Fibroblast of skin of right biceps (primary cell): Measurements from ENCODE around the gene OR51G1.
A peak's percentile ranks its signal among the peaks of the same experiment; 100 is the strongest.
"Not testable (repeated sequence)": the region's sequence is repeated elsewhere in the genome, so short reads cannot be mapped to it uniquely, and the experiment has no call there.

Experiments used
- DNase-seq: peaks from one replicate; pipeline ENCODE4 v3.0.0-alpha.2; 2013

The OR51G1 gene, protein sequence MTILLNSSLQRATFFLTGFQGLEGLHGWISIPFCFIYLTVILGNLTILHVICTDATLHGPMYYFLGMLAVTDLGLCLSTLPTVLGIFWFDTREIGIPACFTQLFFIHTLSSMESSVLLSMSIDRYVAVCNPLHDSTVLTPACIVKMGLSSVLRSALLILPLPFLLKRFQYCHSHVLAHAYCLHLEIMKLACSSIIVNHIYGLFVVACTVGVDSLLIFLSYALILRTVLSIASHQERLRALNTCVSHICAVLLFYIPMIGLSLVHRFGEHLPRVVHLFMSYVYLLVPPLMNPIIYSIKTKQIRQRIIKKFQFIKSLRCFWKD

DNA sequence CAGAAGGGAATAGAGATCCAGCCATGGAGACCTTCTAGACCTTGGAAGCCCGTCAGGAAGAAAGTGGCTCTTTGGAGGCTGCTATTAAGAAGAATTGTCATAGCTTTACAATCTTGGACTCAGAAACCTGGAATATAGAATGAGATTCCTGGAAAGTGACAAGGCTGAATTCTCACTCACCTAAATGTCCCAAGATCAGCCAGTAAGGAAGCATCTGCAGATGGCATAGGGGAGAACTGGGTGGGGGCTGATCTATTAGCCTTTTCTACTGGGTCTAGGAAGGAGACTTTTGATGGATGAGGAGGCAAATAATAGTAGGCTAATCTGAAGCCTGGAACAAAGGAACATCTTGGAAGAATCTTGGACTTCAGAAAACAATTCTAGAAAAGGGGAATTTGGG, at the start of gene OR51G1:
Gene OR51G1, minus strand, starts transcription at position 101 of the 400 bp plus-strand sequence. Its CDS starts 0 bp downstream, at position 101.
- DNase-seq: no peak

DNA sequence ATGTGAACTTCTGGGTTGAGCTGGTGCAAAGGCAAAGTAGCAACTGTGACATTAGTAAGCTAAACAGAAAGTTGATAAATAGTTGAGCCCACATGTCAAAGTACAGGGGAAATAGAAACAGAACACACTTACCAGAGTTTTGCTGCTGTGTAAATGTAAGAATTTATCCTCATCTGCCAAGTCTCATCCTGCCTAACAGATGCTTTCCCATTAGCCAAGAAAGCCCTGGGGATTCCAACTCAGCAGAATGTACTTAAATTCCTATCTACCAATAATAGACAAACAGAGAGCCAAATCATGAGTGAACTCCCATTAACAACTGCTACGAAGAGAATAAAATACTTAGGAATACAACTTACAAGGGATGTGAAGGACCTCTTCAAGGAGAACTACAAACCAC, 38.7 kb upstream of the OR51G1 start:
- no peak for DNase-seq

DNA sequence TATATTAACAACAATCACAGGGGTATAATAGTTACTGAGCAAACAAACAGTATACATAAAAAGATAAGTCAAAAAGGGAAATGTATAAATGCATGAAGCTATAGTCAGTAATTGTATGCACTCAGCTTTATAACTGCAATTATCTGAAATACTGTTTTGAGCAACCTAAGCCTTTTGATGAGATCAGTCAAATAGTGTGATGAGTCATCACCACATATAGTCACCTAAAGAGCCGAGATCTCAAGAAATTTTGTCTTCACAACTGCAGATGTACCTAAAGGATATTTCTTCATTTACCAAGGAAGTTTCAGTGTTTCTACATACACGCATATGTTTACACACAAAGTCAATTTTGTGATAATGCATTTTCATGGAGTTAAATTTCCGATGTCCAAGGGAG, 36.7 kb upstream of the OR51G1 start:
- no peak for DNase-seq

DNA sequence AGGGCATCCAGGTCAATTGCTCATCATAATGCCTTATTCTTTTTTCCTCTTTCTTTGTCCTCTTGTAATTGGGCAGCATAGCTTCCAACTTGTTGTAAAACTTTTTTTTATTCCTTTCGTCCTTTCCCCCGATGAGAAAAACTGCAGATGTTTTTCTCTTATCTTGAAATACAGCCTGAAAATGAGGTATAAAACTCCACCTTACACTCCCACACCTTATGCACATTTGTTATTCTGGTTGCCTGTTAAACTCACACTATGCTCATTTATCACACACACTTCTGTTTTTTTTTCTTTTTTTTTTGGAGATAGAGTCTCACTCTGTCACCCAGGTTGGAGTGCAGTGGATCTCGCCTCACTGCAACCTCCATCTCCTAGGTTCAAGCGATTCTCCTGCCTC, 33.3 kb upstream of the OR51G1 start:
- no peak for DNase-seq

DNA sequence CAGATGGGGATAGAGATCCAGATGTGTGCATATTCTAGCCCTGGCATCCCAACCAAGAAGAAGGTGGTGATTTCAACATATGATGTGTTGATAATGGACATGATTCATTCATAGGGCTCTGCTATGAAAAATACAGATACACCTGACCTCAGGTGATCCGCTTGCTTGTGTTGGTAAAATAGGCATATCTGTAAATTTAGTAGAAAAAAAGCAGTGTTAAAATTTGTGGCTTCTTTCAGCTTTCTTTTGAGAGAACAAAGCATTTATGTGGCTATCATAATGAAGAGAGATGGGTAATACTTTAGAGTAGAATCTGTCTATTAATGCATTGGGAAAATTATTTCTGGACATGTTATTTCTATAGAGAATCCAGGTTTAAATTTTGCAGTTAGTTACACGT, 31.5 kb upstream of the OR51G1 start, which contains the start of gene OR51A2:
Gene OR51A2, minus strand, starts transcription at position 101 of the 400 bp plus-strand sequence. Its CDS starts 0 bp downstream, at position 101.
- not testable (repeated sequence) for DNase-seq

DNA sequence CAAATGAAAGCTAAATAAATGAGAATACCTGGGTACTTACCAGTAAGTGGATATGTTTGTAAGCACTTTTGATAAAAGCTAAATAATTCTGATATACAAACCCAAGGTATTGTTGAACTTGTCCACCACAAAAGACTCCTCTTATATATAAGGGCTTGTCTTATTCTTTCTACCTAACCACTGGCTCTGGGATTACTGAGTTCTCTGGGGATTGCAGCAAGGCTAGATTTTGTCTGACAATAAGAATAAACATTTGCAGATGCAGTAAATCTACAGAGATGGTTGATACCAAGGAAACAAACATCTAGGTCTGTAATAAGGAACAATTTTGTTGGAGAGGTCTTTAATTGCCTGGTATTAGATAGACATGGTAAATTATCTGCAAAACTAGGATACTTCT, 23.4 kb upstream of the OR51G1 start, which contains the start of gene OR51A4:
Gene OR51A4, minus strand, starts transcription at position 101 of the 400 bp plus-strand sequence. CDS start 505 bp downstream, outside the sequence.
- DNase-seq: no peak

DNA sequence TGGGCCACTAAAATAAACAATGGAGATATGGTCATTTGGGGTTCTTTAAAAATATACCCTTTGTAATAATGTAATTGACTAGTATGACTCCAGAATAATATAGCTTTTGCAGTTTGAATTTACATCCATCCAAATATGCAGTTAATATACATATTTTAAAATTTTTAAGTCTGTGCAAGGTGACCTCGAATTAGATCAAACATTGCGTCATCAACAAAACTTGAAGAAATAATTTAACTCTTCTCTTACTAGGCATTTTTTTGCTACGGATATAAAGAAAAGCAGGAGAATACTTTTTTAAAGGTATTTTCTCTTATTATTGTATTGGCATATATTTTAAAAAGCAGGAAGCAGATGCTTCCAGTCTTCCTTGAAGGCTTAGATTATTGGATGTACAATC, 12.6 kb upstream of the OR51G1 start:
- no peak for DNase-seq

DNA sequence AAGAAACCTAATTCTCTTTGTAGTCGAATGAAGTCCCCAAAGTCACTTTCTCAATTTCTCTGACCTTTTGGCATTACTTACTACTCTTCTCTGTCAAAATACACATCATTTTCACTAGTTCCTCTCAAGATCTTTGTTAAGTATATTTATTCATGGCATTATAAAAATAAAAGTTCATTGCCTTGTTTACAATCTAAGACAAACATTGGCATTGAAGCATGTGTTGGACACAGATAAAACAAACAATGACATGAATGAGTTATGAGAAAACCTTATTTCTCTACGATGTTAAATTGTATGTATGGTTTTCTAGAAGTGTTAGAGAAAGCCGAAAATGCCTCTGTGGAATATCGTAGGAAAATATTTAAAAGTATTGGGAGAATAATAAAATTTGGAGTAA, 8.6 kb upstream of the OR51G1 start:
- DNase-seq: no peak

DNA sequence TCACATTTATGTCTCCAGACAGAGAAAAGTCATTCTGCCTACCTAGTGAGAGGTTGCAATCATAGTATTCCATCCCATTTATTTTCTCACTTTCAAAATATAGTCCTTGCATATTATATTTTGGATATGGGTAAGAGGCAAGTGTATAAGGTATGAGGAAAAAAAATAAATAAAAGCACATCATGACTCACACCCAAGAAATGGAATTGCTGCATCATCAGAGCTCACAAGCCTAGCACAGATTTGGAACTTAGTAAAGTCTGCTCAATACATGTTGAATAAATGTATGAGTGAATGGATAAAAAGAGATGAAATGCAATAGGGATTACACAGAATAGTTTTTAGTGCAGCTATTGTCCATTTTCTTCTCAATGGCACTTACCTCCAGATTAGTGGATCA, 2.5 kb upstream of the OR51G1 start:
- no peak for DNase-seq

DNA sequence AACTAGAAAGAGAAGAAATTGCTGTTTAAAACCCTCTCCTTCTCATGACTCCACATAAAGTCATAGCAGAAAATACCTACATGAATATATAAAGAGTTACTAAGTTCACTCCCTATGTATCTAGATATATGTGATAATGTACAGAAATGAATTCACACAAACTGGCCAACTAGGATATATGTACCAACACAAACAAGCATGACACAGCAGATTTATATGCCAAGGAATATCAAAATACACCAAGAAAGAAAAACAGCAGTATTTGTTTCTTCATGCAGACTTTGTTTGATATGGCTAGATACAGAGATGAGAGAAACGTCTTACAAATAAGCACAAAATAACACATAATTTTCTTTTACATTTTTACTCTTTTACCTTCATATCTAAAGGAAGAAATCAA, 1.8 kb downstream of the OR51G1 start:
- no peak for DNase-seq

DNA sequence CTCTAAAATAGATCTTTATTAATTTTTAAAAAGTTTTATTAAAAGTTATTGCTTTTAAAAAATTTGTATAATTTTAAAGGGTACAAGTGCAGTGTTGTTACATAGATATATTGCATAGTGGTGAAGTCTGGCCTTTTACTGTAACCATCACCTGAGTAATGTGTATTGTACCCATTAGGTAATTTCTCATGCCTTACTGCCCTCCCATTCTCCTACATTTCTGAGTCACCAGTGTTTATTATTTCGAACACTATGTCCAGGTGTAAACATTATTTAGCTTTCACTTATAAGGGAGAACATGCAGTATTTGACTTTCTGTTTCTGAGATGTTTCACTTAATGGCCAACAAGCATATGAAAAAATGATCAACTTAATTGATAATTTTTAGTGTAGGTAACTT, 2.3 kb downstream of the OR51G1 start:
- DNase-seq: no peak

DNA sequence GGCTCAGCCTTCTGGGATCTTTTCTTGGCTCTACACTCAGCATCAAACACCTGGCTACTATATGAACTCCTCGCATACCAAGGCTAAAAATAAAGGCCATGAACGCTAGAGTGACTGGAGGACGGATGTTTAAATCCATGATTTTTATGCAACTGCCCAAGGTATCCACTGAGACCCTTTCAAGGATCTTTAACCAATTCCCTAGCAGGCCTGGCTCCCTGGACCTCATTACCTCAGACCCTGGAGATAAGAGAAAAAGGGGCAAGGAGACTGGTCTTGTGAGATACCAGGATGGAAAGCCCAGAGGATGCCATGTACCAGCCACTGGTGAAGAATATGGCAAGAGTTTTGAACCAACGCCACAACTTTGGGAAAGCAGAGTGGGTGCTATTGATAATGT, 4.9 kb downstream of the OR51G1 start, which contains the start of gene OR51G2:
Gene OR51G2, minus strand, starts transcription at position 101 of the 400 bp plus-strand sequence. CDS start 3,687 bp downstream, outside the sequence.
- DNase-seq: no peak

DNA sequence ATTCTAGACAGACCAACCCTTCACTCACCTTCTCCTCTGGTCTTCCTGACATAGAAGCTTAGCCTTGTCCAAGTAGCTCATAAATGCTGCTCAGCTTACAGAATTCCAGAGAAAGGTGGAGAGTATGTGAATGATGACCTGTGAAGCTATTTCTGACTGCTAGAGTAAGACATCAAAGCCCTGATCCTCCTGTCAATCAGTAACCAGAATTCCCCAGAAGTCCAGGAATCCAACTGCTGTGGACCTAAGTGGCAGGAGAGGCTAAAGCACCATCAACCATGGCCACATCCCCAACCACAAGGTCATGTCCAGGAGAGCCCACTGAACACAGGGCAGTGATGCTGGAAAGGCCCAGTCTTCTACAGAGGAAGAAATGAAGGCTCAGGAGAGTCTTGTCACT, 7.6 kb downstream of the OR51G1 start:
- no peak for DNase-seq

DNA sequence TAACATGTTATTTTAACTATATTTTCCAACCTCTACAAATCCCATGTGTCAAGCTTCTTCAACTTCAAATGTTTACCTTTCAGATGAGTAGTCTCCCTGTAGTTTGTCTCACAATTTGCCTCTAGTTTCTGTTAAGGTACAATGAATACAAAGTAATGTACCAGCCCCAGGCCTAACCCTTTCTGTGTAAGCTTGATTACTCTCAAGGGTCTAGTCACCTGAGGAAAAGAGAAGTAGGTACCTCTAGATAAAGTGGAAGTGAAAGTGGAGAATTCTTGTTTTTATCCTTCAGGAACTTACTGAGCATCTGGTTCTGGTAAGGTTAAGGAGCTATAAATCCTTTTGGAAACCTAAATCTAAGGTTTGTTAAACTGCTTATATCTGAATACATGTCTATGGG, 20.7 kb downstream of the OR51G1 start, which contains the start of gene OR51A7:
Gene OR51A7, plus strand, starts transcription at position 300 of the 400 bp plus-strand sequence. CDS start 3,587 bp downstream, outside the sequence.
- DNase-seq: no peak

DNA sequence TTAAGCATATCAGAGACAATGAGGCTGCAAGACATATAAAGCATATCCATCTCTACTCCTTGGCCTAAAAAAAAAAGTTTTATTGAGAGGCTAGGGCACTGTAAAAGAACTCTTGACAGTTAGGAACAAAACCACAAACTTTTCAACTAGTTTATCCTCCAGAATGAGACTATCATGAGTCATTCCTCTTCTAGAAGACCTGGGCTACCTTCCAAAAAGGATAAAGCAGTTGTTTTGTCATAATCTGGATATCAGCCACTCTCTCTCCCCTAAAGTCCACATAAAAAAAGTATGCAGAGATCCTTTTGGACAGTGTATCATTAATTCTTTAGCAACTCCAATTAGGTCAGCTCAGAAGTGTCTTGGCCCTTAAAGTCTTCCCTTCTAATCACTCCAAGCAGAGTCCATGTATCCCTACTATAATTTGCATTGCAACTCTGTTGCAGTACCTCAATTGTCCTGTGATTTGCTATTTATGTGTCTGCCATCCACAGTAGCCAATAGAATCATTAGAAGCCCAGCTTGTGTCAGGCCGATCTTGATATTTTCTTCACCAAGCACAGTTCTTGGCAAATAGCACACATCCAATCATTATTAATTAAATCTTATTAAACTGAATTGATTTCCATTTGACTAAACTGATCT, 32.0 kb downstream of the OR51G1 start:
- peak; percentile 91 for DNase-seq

DNA sequence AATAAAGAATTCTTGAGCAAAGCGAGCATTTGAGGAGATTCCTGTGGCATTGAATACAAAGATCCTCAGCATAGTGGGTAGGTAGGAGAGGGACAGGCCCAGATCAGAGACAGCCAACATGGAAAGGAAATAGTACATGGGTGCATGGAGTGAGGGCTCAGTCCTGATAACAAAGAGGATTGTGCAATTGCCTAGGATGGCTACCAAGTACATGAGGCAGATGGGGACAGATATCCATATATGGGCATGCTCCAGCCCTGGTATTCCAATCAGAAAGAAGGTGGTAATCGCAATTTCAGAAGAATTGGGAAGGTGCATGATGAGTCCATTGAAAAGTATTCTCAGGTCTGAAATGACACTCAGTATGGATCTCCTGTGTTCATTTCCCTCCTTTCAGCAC, 33.9 kb downstream of the OR51G1 start:
- no peak for DNase-seq

DNA sequence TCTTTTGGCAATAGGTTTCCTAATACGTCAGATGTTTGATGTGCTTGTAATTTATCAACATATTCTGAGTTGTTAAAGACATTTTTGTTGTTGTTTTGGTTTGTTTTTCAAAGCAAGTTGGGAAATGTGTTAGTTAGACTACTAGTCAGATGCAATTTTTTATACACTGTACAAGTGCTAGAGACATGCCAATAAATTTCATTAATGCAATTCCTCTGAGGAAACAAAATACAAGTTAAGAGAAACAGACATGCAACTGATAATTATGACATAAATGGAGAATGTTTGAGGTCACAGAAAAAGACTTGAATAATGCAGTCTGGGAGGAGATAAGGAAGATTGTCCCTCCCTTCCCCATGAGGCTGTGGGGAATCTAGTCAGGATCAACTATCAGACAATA, 36.5 kb downstream of the OR51G1 start:
- no peak for DNase-seq

DNA sequence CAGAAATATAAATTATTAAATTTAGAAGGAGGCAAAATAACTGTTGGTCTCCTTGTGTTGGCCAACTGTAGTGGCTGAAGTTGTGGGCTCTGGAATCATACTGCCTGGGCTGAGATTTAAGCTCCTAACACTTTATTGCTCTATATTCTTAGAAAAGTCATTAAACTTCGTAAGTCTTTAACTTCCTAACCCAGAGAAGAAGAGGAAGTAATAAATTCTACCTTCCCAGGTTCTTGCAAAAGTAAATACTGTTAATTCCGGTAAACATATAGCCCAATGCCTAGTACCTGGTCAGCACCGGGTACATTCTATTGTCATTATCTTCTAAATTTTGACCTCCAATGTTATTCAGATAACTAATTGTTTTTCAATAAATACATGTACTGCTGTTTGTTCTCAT, 38.0 kb downstream of the OR51G1 start:
- no peak for DNase-seq

DNA sequence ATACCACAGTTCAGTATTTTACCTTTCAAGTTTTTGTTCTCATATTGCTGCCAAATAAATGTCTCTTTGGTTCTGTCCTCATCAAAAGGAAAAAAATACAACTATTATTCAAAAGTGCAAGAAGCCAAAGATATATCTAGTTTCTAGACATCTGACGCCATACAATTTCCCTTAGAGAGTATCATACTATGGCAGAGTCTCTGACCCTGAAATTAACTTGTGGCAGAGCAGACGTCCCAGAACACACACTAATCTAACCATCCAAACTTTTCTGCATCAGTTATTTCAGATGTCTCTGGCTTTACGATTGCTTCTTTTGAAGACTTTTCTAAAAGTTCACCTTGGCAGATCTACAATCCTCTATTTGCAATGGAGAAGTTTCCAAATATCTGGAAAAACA, 39.8 kb downstream of the OR51G1 start:
- no peak for DNase-seq

DNA sequence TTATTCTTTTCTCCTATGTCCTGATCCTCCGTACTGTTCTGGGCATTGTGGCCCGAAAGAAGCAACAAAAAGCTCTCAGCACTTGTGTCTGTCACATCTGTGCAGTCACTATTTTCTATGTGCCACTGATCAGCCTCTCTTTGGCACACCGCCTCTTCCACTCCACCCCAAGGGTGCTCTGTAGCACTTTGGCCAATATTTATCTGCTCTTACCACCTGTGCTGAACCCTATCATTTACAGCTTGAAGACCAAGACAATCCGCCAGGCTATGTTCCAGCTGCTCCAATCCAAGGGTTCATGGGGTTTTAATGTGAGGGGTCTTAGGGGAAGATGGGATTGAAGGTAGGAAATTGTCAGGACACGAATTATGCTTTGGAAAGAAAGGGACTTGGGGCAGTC, 41.6 kb downstream of the OR51G1 start:
- DNase-seq: no peak

DNA sequence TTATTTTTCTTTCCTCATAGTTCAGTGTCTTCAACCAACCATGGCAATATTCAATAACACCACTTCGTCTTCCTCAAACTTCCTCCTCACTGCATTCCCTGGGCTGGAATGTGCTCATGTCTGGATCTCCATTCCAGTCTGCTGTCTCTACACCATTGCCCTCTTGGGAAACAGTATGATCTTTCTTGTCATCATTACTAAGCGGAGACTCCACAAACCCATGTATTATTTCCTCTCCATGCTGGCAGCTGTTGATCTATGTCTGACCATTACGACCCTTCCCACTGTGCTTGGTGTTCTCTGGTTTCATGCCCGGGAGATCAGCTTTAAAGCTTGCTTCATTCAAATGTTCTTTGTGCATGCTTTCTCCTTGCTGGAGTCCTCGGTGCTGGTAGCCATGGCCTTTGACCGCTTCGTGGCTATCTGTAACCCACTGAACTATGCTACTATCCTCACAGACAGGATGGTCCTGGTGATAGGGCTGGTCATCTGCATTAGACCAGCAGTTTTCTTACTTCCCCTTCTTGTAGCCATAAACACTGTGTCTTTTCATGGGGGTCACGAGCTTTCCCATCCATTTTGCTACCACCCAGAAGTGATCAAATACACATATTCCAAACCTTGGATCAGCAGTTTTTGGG, 42.2 kb downstream of the OR51G1 start, which contains the start of gene OR51T1:
Gene OR51T1, plus strand, starts transcription at position 41 of the 641 bp plus-strand sequence. Its CDS starts 0 bp downstream, at position 41.
- DNase-seq: peak; percentile 72

DNA sequence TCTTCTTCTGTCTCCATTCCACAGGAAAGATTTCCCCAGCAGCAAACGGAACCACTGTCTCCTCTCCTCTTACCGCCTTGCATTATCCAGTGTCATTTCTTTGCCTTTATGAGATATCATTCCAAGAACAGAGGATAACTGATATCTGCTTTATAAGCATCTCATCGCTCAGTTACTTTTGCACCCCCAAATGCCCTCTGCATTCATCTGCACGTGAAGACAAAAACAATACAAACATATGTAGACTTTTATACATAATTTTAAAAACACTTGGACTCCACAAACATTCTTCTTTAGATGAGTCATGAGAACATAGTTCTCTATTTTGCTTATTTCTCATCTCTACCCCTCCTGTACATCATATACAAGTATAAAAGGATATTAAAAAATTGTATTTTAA, 43.0 kb downstream of the OR51G1 start:
- DNase-seq: no peak
